ENCODE results near the gene ABI3BP.
A peak's percentile ranks its signal among the peaks of the same experiment; 100 is the strongest.

ABI3BP gene

DNA sequence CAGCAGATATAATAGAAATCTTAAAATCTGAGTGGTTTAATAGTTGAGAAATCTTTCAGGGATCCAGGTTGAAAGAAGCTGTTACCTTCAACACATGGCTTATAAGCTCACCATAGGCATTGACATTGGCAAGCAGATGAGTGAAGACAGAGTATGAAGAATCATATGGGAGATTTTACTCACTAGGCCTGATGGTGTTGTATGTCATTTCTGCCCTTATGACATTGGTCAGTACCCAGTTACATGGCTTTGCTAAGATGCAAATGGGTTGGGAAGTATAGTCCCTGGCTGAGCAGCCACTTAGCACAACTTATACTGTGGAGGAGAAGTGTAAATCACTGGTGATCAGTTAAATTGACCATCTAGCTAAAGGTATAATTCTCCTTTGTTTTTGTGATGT lies 278.0 kb downstream of the ABI3BP start:
- DNase-seq, result no peak

DNA sequence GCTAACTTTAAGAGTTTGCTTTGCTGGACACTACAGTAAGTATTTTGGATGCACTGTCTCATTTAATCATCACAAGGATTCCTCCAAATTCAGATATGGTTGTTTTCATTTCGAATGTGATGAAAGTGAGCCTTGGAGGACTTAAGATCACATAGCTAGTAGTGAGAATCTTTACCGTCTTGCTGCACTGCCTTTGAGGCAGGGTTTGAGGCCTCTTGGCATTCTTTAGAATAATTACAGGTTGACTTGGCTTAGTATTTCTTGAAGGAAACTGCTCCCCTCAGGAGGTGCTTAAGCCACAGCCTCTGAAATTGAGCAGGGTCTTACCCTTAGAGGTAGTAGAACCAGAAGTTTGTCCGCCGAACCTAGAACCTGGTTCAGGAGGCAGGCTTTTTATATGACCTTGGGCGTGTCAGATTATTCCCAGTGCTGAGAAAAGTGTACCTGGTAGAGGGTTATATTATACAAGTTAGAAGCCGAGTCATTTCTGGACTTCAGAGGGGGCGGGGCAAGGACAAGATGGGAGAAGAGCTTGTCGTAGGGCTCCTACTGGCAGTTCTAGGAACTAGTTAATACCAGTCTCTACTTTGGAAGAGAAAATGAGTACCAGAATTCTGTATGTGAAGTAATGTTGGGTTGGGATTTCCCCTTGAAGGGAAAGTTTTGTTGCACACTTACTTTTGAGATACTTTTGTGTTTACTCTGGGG lies 282.8 kb downstream of the ABI3BP start:
- DNase-seq, result no peak

GRCh38 chr3:100709842-100710260 lies 283.4 kb downstream of the ABI3BP start:
- DNase-seq, result no peak

DNA sequence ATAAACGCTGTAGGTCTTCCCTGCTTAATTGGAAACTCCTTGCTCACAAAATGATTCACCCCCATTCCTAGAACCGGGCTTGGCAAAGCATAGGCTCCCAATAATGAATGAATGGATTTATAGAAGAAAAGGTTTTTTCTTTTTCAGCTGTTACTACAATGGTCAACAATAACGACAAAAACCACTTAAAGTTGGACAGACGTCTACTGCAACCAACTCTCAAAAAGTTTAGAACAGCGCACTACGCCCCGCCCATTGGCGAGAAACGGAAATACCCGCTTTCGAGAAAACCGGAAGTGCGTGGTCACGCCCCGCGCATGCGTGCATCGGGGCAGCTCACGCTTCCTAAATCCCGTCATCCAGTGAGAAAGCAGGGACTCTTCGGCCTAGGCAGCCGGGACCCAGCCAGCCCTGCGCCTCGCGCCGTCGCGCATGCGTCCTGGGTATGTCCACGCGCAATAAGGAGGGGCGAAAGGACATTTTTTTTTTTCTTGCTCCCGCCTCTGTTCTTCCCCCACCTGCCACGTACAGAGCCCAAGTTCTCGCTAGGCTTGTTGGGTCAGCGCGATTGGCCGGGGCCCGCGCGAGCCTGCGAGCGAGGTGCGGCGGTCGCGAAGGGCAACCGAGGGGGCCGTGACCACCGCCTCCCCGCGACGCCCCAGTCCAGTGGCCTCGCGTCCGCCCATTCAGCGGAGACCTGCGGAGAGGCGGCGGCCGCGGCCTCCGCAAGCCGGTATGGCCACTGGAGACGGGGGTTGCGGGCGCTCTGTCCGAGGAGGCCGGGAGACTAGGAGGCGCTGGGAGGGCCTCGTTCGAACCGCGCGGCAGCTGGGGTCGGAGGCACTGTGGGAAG lies 284.0 kb downstream of the ABI3BP start, which contains the start of gene TFG:
Gene TFG (plus strand): TSS at position 506 of the 853 bp plus-strand sequence. CDS start 4,192 bp downstream, outside the sequence.
- peak; percentile 90 for DNase-seq

GRCh38 chr3:100708644-100708988 lies 284.6 kb downstream of the ABI3BP start:
- no peak for DNase-seq

DNA sequence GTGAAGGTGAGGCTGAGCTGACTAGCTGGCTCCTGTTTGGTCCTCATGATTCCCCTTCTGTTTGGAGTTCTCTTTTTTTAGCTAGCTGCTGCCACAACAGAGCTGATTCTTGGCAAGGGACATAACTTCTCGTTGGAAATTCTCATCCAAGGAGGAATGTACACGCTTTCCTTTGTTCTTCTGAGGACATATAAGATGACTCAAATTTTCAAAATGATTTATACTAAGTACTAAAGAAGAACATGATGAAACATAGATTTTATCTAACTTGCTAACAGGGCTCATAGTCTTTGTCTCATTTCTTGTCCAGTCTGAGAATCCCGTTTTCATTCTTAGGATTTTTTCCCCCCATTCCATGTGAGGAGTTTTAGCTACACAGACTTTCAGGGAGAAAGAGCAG lies 286.9 kb downstream of the ABI3BP start:
- DNase-seq, result no peak

GRCh38 chr3:100703865-100704264 lies 289.4 kb downstream of the ABI3BP start:
- no peak for DNase-seq

DNA sequence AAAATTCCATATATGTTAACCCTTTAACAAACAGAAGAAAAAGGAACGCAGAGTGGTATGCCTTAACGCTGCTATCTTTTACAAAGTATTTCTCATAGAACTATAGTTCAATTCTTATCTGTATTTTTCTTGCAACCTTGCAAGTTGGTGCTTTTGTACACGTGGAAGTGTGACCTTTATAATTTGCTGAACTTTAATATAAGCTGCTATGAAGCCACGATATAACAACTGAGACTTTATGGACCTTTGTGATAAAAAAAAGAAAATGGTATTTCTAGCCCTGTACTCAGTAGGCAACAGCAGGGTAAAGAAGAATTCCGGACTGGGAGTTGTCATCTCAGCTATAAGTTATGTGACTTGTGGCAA lies 290.3 kb downstream of the ABI3BP start:
- no peak for DNase-seq

DNA sequence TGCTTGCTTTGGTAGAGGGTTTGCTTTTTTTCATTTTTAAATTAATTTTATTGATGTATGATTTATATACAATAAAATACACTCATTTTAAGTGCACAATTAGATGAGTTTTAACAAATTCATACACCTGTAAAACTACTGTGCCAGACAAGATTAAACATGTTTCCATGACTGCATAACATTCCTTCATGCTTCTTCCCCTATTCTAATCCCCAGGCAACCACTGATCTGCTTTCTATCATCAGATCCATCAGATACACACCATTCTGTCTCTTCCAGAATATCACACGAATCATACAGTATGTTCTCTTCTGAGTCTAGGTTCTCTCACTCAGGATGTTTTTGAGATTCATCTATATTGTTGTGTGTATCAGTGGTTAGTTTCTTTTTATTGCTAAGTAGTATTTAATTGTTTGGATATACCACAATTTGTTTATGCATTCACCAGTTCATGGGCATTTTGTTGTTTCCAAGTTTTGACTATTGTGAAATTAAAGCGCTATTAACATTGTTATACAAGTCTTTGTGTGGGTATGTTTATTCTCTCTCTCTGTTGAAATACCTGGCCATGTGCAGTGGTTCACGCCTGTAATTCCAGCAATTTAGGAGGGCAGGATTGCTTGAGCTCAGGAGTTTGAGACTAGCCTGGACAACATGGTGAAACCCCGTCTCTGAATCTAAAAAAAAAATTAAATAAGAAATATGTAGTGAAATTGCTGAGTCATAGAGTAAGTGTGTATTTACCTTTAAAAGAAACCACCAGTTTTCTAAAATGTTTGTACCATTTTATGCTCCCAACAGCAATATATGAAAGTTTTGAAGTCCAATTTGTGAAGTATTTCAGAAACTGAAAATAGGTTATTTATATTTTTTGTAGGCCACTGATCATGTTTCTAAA lies 290.9 kb downstream of the ABI3BP start:
- DNase-seq, result no peak

- DNase-seq, result no peak
Measured at GRCh38 chr3:100700708-100701107, 292.5 kb downstream of the ABI3BP start.

All from SHP77 treated with DMSO at 0.1 percent for 48 hours (cell line).